Common myeloid progenitor, CD34-positive (primary cell): ENCODE data around the gene NUDT4.
"Not testable (repeated sequence)": the region's sequence is repeated elsewhere in the genome, so short reads cannot be mapped to it uniquely, and the experiment has no call there.

Experiments
- CTCF ChIA-PET: fragments of 350-600 bp; sonication (Branson Sonifier 250); formaldehyde crosslinking; loops from one replicate; lab custom pipeline; 2021; ENCODE audit warnings: antibody characterized with exemption; lab: Charles Lee
- POLR2A ChIA-PET: fragments of 350-600 bp; sonication (Branson Sonifier 250); formaldehyde crosslinking; loops from one replicate; lab custom pipeline; 2021; ENCODE audit warnings: antibody characterized with exemption; lab: Charles Lee
- DNase-seq, 3 donors: peaks; one replicate each; pipeline versions ENCODE4 v3.0.0 to v3.0.0-alpha.2; 2013
- H3K27ac ChIP-seq, 2 experiments: 1 replicate in 1 of 2; 2 replicates in 1 of 2; pipeline ENCODE4 v1.7.0; 2013; ENCODE audit warnings: inconsistent platforms in 2 of 2, low read length in 2 of 2, mild to moderate bottlenecking in 2 of 2, low read depth in 1 of 2, moderate library complexity in 1 of 2; ENCODE audit not compliant: severe bottlenecking in 2 of 2, insufficient read depth in 1 of 2, poor library complexity in 1 of 2
- H3K27me3 ChIP-seq, 5 experiments: replicated peaks in 2 of 5; 1 replicate in 3 of 5; 2 replicates in 2 of 5; pipeline versions ENCODE4 v1.6.1 to v1.7.0; 2013; ENCODE audit warnings: low read length in 4 of 5, mild to moderate bottlenecking in 2 of 5, moderate library complexity in 2 of 5, inconsistent platforms in 1 of 5; ENCODE audit not compliant: insufficient read depth in 5 of 5, control insufficient read depth in 4 of 5
- H3K36me3 ChIP-seq, 4 experiments: 1 replicate in 2 of 4; 2 replicates in 2 of 4; pipeline versions ENCODE4 v1.6.1 to v1.7.0; 2013; ENCODE audit warnings: low read length in 3 of 4, control low read depth in 1 of 4, mild to moderate bottlenecking in 1 of 4; ENCODE audit not compliant: control insufficient read depth in 4 of 4, insufficient read depth in 4 of 4
- H3K4me1 ChIP-seq, 4 experiments: 1 replicate in 3 of 4; 2 replicates in 1 of 4; pipeline versions ENCODE4 v1.6.1 to v1.7.1; 2013; ENCODE audit warnings: low read length in 3 of 4, mild to moderate bottlenecking in 3 of 4, control low read depth in 1 of 4, inconsistent platforms in 1 of 4, moderate library complexity in 1 of 4; ENCODE audit not compliant: control insufficient read depth in 4 of 4, insufficient read depth in 4 of 4; ENCODE audit errors: control extremely low read depth in 1 of 4
- H3K4me3 ChIP-seq, 7 experiments: 1 replicate in 4 of 7; 2 replicates in 3 of 7; pipeline versions ENCODE4 v1.5.1 to v1.7.0; 2013; ENCODE audit warnings: mild to moderate bottlenecking in 7 of 7, low read length in 6 of 7, moderate library complexity in 6 of 7, inconsistent platforms in 2 of 7, low read depth in 2 of 7, control low read depth in 1 of 7; ENCODE audit not compliant: insufficient read depth in 4 of 7, control insufficient read depth in 1 of 7; ENCODE audit errors: extremely low read depth in 1 of 7
- H3K9me3 ChIP-seq, 5 experiments: 1 replicate in 4 of 5; 2 replicates in 1 of 5; pipeline versions ENCODE4 v1.6.1 to v1.7.1; 2013; ENCODE audit warnings: low read length in 4 of 5, mild to moderate bottlenecking in 2 of 5, inconsistent platforms in 1 of 5, low read depth in 1 of 5, moderate library complexity in 1 of 5; ENCODE audit not compliant: control insufficient read depth in 4 of 5, insufficient read depth in 2 of 5; ENCODE audit errors: control extremely low read depth in 1 of 5
- WGBS: methylation state at CpG from one replicate; pipeline ENCODE4 v1.1.5; 2013; ENCODE audit not compliant: insufficient coverage; 5-methylcytosine and 5-hydroxymethylcytosine counted together

Gene NUDT4

DNA sequence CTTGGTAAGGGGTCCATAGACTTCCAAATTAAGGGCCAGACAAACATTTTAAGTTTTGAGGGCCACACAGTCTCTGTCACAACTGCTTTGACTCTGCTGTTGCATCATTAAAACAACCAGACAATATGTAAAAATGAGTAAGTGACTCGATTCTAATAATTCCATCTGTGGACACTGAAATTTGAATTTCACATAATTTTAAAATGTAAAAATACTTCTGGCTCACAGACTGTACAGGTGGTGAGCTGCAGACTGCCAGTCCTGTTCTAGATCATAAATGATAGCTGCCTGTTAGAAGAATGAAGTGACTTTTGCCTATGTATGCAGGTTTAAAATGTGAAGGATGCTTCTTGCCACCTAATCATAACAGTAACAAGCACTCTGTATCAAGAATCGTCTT is 15.7 kb downstream of the NUDT4 start:
- Histone ChIP-seq H3K4me1 (no peaks in the 10 kb centered on the region), H3K9me3 (no peaks in the 10 kb centered on the region), H3K27me3 (no peaks in the 10 kb centered on the region), H3K4me3 (no peak overlapping the region), H3K36me3 (peaks cover 4 to 18% (median 8%) of the 10 kb centered on the region in 4 experiments), H3K27ac (no peak overlapping the region)
- POLR2A ChIA-PET, result no interaction called here
- CTCF ChIA-PET, result interaction anchor here (1.0 kb wide), 1 partner anchor 406 kb away, joined by 3 read pairs; no protein-coding TSS in a partner anchor
- no CpG with 5 or more reads among the region's 2 CpGs for WGBS
- no peak for DNase-seq

DNA sequence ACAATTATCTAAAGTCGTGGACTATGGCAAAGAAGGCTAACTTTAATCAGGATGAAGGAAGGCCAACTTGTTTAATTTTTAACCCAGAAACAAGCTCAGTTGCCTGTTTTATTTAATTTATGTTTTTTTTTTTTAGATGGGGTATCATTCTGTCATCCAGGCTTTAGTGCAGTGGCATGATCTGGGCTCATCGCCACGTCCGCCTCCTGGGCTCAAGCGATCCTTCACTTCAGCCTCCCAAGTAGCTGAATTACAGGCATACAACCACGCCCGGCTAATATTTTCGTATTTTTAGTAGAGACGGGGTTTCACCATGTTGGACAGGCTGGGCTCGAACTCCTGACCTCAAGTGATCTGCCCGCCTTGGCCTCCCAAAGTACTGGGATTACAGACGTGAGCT is 19.7 kb downstream of the NUDT4 start:
- CTCF ChIA-PET, result interaction anchor here (0.6 to 5.3 kb wide), 22 partner anchors 9 to 625 kb away, joined by 3 to 51 read pairs (median 5); no protein-coding TSS in a partner anchor
- POLR2A ChIA-PET, result interaction anchor here (0.7 kb wide), 1 partner anchor 426 kb away, joined by 6 read pairs; no protein-coding TSS in a partner anchor
- no peaks in the 10 kb centered on the region for H3K27me3 ChIP-seq
- 97% methylated on average over 9 of the region's 12 CpGs for WGBS
- H3K4me1 ChIP-seq, result no peaks in the 10 kb centered on the region
- no peaks in the 10 kb centered on the region for H3K9me3 ChIP-seq
- DNase-seq, result no peak
- no peak overlapping the region for H3K27ac ChIP-seq
- H3K4me3 ChIP-seq, result no peak overlapping the region
- H3K36me3 ChIP-seq, result peaks cover 9 to 26% (median 13%) of the 10 kb centered on the region in 4 experiments

DNA sequence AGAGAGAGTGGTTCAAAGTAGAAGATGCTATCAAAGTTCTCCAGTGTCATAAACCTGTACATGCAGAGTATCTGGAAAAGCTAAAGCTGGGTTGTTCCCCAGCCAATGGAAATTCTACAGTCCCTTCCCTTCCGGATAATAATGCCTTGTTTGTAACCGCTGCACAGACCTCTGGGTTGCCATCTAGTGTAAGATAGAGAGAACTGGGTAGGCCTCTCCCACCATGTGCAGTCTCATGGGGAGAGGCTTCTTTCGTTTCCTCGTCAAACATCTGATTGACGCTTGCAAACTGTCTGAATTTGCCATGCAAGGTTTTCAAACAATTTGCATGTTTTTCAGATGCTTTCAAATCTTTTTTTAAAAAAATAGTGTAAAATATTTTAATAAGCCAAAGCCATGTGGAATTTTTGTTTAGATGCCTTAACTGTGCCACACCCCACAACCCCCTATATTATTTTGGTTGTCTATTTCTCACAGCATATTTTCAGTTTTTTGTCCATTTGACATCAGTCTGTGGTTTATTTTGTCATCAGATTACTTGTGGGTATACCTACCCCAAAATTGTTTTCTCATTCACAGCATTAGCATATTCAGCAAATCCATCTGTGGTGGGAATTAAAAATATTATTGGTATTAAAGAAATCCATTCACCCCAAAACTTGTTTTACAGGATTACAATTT is 21.6 kb downstream of the NUDT4 start:
- H3K9me3 ChIP-seq, POLR2A ChIA-PET, H3K27me3 ChIP-seq, DNase-seq, H3K4me1 ChIP-seq, H3K4me3 ChIP-seq, H3K27ac ChIP-seq: not testable (repeated sequence)
- CTCF ChIA-PET, result interaction anchor here (3.6 to 5.3 kb wide), 2 partner anchors 17 to 413 kb away, joined by 38 to 51 read pairs; no protein-coding TSS in a partner anchor
- no CpG with 5 or more reads among the region's 5 CpGs for WGBS
- H3K36me3 ChIP-seq, result peaks cover 9 to 32% (median 16%) of the 10 kb centered on the region in 4 experiments

DNA sequence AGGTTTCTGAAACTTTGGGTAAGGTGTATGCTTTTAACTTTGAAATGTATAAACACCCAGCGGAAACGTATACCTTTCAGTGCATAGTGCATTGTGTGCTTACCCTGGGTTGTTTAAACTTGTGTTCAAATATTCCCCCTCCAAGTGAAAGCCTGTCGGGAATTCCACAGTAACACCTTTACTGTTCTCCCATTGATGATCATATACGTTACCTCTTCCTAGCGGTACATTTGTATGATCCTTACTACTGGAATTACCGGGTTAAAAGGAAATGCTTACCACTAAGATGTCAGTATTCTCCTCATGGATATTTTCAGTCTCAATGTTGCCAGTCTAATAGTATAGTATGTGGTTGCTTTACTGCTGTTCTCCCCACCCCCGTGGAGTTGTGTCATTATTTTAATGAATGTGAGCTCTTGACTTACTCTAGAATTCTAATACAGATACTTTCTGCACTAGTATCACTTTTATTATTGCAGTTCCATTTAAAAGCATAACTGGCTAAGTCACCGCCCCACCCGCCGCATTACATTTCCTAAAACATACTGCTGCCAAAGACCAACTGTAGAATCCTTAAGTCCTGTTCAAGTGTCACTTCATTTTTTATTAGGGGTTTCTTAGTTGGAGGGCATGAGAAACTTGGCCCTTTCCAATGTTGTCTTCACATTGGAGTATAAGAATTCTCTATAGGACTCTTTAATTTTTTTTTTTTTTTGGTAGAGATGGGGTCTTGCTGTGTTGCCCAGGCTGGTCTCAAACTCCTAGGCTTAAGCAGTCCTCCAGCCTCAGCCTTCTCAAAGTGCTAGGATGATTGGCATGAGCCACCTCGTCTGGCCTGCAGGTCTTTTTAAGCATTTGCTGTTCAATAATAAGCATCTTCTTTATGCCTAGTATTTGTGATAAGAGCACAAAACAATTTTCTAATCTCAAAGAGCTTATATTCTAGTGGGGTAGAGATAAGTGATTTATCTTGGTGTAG is 24.9 kb downstream of the NUDT4 start:
- peaks cover 5 to 30% (median 17%) of the 10 kb centered on the region in 4 experiments for H3K36me3 ChIP-seq
- no peaks in the 10 kb centered on the region for H3K4me1 ChIP-seq
- no peak overlapping the region for H3K27ac ChIP-seq
- H3K27me3 ChIP-seq, result no peaks in the 10 kb centered on the region
- ChIA-PET POLR2A (interaction anchor here (1.5 kb wide), 1 partner anchor 127 kb away, joined by 3 read pairs; no protein-coding TSS in a partner anchor), CTCF (no interaction called here)
- H3K9me3 ChIP-seq, result no peaks in the 10 kb centered on the region
- WGBS, result 96% methylated on average over 5 of the region's 11 CpGs
- no peak for DNase-seq
- H3K4me3 ChIP-seq, result no peak overlapping the region

DNA sequence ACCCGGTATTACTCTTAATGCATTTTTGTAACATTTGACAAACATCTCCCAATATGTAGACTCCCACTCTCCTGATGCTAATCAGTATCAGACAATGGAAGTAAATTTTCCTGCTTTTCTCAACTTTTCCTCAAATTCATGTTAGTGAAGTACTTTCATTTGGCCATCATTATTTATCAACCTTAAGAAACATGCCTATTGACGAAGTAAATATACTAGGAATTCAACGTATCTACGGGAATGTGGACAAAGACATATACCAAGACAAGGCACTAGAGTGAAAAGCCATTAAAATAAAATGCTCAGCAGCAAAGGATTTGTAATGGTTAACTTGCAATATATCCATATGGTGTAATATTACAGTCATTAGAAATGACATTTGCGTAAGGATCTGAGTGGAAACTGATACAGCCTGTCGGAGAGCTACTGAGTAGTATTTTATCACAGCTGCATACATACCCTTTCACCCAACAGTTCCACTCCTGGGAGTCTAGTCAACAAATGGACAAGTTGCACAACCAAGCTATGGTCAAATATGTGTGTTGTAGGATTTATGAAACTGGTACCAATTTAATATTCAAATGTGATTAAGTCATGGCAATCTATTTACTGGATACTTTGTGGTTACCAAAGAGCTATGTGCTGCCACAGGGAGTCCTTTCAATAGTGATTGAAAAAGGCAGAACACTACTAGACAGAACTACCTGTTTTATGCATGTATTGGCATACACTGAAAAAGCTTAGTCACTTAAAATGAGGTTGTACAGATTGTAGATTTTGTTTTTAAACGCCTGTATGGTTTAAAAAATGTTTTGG is 26.5 kb downstream of the NUDT4 start:
- Histone ChIP-seq H3K4me1 (no peaks in the 10 kb centered on the region), H3K4me3 (no peak overlapping the region), H3K36me3 (peaks cover 10 to 28% (median 12%) of the 10 kb centered on the region in 4 experiments), H3K27me3 (no peaks in the 10 kb centered on the region), H3K9me3 (no peaks in the 10 kb centered on the region), H3K27ac (no peak overlapping the region)
- WGBS, result 100% methylated on average over 1 of the region's 7 CpGs
- no peak for DNase-seq
- POLR2A ChIA-PET, result no interaction called here
- CTCF ChIA-PET, result interaction anchor here (1.4 to 3.2 kb wide), 3 partner anchors 12 to 416 kb away, joined by 4 to 14 read pairs (median 4); no protein-coding TSS in a partner anchor

DNA sequence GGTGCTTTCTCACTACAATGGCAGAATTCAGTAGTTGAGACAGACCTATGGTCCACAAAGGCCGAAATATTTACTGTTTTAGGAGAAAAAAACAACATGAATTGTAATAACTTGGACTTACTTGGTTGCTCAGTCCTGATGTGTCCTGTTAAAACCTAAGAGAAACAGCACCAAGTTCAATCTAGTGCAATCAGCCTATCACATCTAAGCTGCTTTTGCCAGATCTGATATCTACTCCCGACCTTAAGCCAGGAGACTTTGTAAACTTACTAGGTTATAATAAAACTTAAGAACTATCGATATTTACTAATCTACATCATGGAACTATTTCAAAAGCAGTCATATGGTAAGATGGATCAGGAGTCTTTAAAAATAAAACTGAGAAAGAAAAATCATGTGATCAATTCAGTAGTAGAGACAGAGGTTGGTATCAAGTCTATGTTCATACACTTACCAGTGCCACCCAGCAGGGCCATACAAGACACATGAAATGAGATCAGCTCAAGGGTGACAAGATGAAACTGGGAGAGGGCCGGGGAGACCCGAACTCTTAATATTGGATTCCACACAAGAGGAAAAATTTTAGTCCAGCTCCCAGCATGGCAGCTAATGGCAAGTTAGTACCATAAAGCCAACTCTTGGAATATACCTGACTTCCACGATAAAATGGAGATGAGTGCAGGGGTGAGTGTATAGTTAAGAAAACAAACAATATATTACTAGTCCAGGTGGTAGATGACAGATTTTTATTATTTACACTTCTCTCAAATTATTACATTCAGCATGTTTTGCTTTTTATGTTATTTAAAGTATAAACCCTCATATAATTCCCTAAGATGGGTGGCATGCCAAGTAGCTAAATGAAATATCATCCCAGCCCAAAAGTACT is 27.5 kb downstream of the NUDT4 start:
- Histone ChIP-seq H3K4me1 (no peaks in the 10 kb centered on the region), H3K27me3 (no peaks in the 10 kb centered on the region), H3K27ac (no peak overlapping the region), H3K9me3 (no peaks in the 10 kb centered on the region), H3K36me3 (peaks cover 10 to 34% (median 15%) of the 10 kb centered on the region in 4 experiments), H3K4me3 (no peak overlapping the region)
- 100% methylated on average over 2 of the region's 6 CpGs for WGBS
- ChIA-PET CTCF (interaction anchor here (1.1 to 3.2 kb wide), 5 partner anchors 8 to 420 kb away, joined by 3 to 14 read pairs (median 4); no protein-coding TSS in a partner anchor), POLR2A (no interaction called here)
- DNase-seq, result no peak
